H9 (cell line): ENCODE data around the gene CLEC1B. TPM values are rescaled to one million over a fixed set of nuclear protein-coding genes. Genes with fewer than 3 reads are reported as not detected.

ENCODE experiments used
- DNase-seq: peaks from one replicate; pipeline ENCODE4 v3.0.0-alpha.2; 2017
- H2AFZ ChIP-seq: one replicate; pipeline ENCODE4 v1.6.1; 2013; ENCODE audit warnings: mild to moderate bottlenecking, low read length, control low read depth, moderate library complexity
- H2AK5ac ChIP-seq: 2 replicates; pipeline ENCODE4 v1.6.1; 2013; ENCODE audit warnings: low read length, control low read depth, mixed read lengths; ENCODE audit not compliant: insufficient read length
- H2BK120ac ChIP-seq: one replicate; pipeline ENCODE4 v1.6.1; 2013; ENCODE audit warnings: low read depth, mild to moderate bottlenecking, low read length, control low read depth, inconsistent platforms; ENCODE audit not compliant: poor library complexity, severe bottlenecking
- H2BK12ac ChIP-seq: 2 replicates; pipeline ENCODE4 v1.6.1; 2013; ENCODE audit warnings: low read length, control low read depth, mixed read lengths, low read depth; ENCODE audit not compliant: insufficient read length
- H2BK15ac ChIP-seq: 2 replicates; pipeline ENCODE4 v1.6.1; 2013; ENCODE audit warnings: low read depth, low read length, control low read depth
- H2BK20ac ChIP-seq: one replicate; pipeline ENCODE4 v1.6.1; 2013; ENCODE audit warnings: low read depth, mild to moderate bottlenecking, low read length, control low read depth, inconsistent platforms; ENCODE audit not compliant: poor library complexity, severe bottlenecking
- H2BK5ac ChIP-seq: 2 replicates; pipeline ENCODE4 v1.6.1; 2013; ENCODE audit warnings: low read length, control low read depth, mixed read lengths; ENCODE audit not compliant: insufficient read length
- H3K14ac ChIP-seq: 2 replicates; pipeline ENCODE4 v1.6.1; 2013; ENCODE audit warnings: low read length, control low read depth; ENCODE audit not compliant: insufficient read depth
- H3K18ac ChIP-seq: 2 replicates; pipeline ENCODE4 v1.6.1; 2013; ENCODE audit warnings: low read depth, mild to moderate bottlenecking, mixed read lengths, low read length, control low read depth; ENCODE audit not compliant: insufficient read length
- H3K23ac ChIP-seq: 2 replicates; pipeline ENCODE4 v1.6.1; 2013; ENCODE audit warnings: low read length, control low read depth, mixed read lengths, low read depth; ENCODE audit not compliant: insufficient read length
- H3K23me2 ChIP-seq: 2 replicates; pipeline ENCODE4 v1.6.1; 2013; ENCODE audit warnings: low read depth, mild to moderate bottlenecking, mixed read lengths, low read length, control low read depth; ENCODE audit not compliant: insufficient read length, poor library complexity, severe bottlenecking
- H3K27ac ChIP-seq: 2 replicates; pipeline ENCODE4 v1.5.1; 2013; ENCODE audit warnings: low read length, control low read depth, mixed read lengths, low read depth; ENCODE audit not compliant: insufficient read length
- H3K27me3 ChIP-seq: 2 replicates; pipeline ENCODE4 v1.6.1; 2013; ENCODE audit warnings: low read length, control low read depth, inconsistent platforms; ENCODE audit not compliant: insufficient read depth
- H3K4ac ChIP-seq: 2 replicates; pipeline ENCODE4 v1.6.1; 2013; ENCODE audit warnings: low read depth, mild to moderate bottlenecking, control low read depth, inconsistent platforms, low read length, moderate library complexity
- H3K4me1 ChIP-seq: 2 replicates; pipeline ENCODE4 v1.6.1; 2013; ENCODE audit warnings: low read length, control low read depth, inconsistent platforms; ENCODE audit not compliant: insufficient read depth
- H3K4me2 ChIP-seq: 2 replicates; pipeline ENCODE4 v1.6.1; 2013; ENCODE audit warnings: low read length, control low read depth, mixed read lengths; ENCODE audit not compliant: insufficient read length, insufficient read depth
- H3K56ac ChIP-seq: 2 replicates; pipeline ENCODE4 v1.6.1; 2013; ENCODE audit warnings: low read depth, mild to moderate bottlenecking, mixed read lengths, low read length, control low read depth; ENCODE audit not compliant: insufficient read length
- H3K79me1 ChIP-seq: 2 replicates; pipeline ENCODE4 v1.6.1; 2013; ENCODE audit warnings: low read depth, mild to moderate bottlenecking, moderate library complexity, low read length, control low read depth, inconsistent platforms; ENCODE audit not compliant: insufficient read depth, poor library complexity, severe bottlenecking
- H3K79me2 ChIP-seq: 2 replicates; pipeline ENCODE4 v1.6.1; 2013; ENCODE audit warnings: low read length, control low read depth, inconsistent platforms; ENCODE audit not compliant: insufficient read depth
- H3K9ac ChIP-seq: 2 replicates; pipeline ENCODE4 v1.6.1; 2013; ENCODE audit warnings: low read length, control low read depth, mixed read lengths; ENCODE audit not compliant: insufficient read length; ENCODE audit errors: extremely low read depth
- H3K9me3 ChIP-seq: one replicate; pipeline ENCODE4 v1.6.1; 2013; ENCODE audit warnings: low read depth, low read length, inconsistent platforms; ENCODE audit not compliant: control insufficient read depth
- H3T11ph ChIP-seq: one replicate; pipeline ENCODE4 v1.6.1; 2013; ENCODE audit warnings: mild to moderate bottlenecking, low read length, control low read depth, inconsistent platforms
- H4K20me1 ChIP-seq: one replicate; pipeline ENCODE4 v1.6.1; 2013; ENCODE audit not compliant: control insufficient read depth, insufficient read length, insufficient read depth
- H4K5ac ChIP-seq: 2 replicates; pipeline ENCODE4 v1.6.1; 2013; ENCODE audit warnings: low read depth, mild to moderate bottlenecking, mixed read lengths, low read length, control low read depth; ENCODE audit not compliant: insufficient read length
- H4K8ac ChIP-seq: replicated peaks from 2 replicates; pipeline ENCODE4 v1.6.1; 2013; ENCODE audit warnings: low read length, control low read depth, mixed read lengths, low read depth; ENCODE audit not compliant: insufficient read length
- H4K91ac ChIP-seq: 2 replicates; pipeline ENCODE4 v1.6.1; 2013; ENCODE audit warnings: low read depth, mild to moderate bottlenecking, moderate library complexity, mixed read lengths, low read length, control low read depth; ENCODE audit not compliant: insufficient read length
- H3K27ac Mint-ChIP-seq, 3 experiments: 2 replicates in 2 of 3; 3 replicates in 1 of 3; pipeline ENCODE4 v1.8.0; 2020 to 2021; ENCODE audit warnings: mixed read lengths in 3 of 3, mild to moderate bottlenecking in 1 of 3, moderate library complexity in 1 of 3
- H3K27me3 Mint-ChIP-seq: 2 replicates; pipeline ENCODE4 v1.8.0; 2021; ENCODE audit warnings: low read depth, mild to moderate bottlenecking, moderate library complexity, mixed read lengths
- H3K36me3 Mint-ChIP-seq, 3 experiments: 2 replicates in 2 of 3; 3 replicates in 1 of 3; pipeline ENCODE4 v1.8.0; 2020 to 2021; ENCODE audit warnings: low read depth in 3 of 3, mixed read lengths in 3 of 3; ENCODE audit not compliant: insufficient read depth in 1 of 3
- H3K4me1 Mint-ChIP-seq, 2 experiments: 2 replicates each; pipeline ENCODE4 v1.8.0; 2020; ENCODE audit warnings: mixed read lengths in 2 of 2
- H3K4me3 Mint-ChIP-seq, 2 experiments: 2 replicates in 1 of 2; 3 replicates in 1 of 2; pipeline ENCODE4 v1.8.0; 2020 to 2021; ENCODE audit warnings: mild to moderate bottlenecking in 2 of 2, mixed read lengths in 2 of 2, moderate library complexity in 1 of 2
- H3K9me3 Mint-ChIP-seq, 2 experiments: 2 replicates in 1 of 2; 3 replicates in 1 of 2; pipeline ENCODE4 v1.8.0; 2020; ENCODE audit warnings: mild to moderate bottlenecking in 2 of 2, mixed read lengths in 2 of 2, moderate library complexity in 1 of 2
- WGBS: extraction: QIAGEN DNeasy Blood & Tissue Kit; methylation state at CpG from one replicate; pipeline ENCODE4 v1.1.7; 2013; ENCODE audit warnings: missing lambda C conversion rate, low lambda C conversion rate, mixed read lengths; ENCODE audit not compliant: insufficient read length; ENCODE audit errors: extremely low coverage; 5-methylcytosine and 5-hydroxymethylcytosine counted together
- total RNA-seq: library from RNA; stranded (reverse); gene quantifications from 2 replicates; pipeline ENCODE4 v1.2.1, GENCODE V29; 2021
- TF ChIP-seq, protein P1 (sequence below): fragments of 200-600 bp; sonication (generic); conservative IDR thresholded peaks from 3 replicates; pipeline ENCODE4 v1.8.0; 2021; ENCODE audit warnings: antibody characterized with exemption, mild to moderate bottlenecking

CLEC1B gene
- total RNA-seq, 1 experiment from 2014 or later = not detected

DNA sequence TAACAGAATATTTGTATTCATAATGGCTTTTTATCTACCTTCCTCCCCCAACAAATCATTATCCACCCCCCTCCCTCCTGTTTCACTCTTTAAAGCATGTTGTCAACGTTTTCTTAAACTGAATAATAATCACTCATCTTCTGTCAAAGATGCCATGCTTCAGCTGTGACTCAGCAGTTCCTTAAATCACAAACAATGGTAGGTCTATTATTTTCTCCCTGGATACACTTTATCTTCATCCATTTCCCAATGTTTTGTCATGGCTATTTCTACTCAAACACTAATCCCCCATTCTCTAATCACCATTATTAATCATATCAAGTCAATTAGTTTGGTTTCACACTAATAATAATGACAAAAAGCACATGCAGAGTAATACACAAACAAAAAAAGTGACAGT, 18.0 kb upstream of the CLEC1B start:
- Mint-ChIP-seq H3K4me1 (peaks cover 22 to 26% of the 10 kb centered on the region in 2 experiments), H3K4me3 (no peak overlapping the region), H3K9me3 (no peaks in the 10 kb centered on the region; a peak in 1 of 5 replicates), H3K27me3 (no peaks in the 10 kb centered on the region), H3K27ac (peak overlapping the region in 2 of 3 experiments; percentile 43 to 68; a peak in 3 of 7 replicates), H3K36me3 (no peaks in the 10 kb centered on the region)
- Histone ChIP-seq H4K5ac (no peak overlapping the region), H3K14ac (no peak overlapping the region), H3K79me1 (no peaks in the 10 kb centered on the region), H2BK15ac (no peak overlapping the region), H3K56ac (no peak overlapping the region), H2AFZ (no peak overlapping the region), H3K27me3 (no peaks in the 10 kb centered on the region), H2BK5ac (no peak overlapping the region), H2BK20ac (no peak overlapping the region), H3K23ac (no peak overlapping the region), H3K4me1 (no peaks in the 10 kb centered on the region; the same call in 1 of the 2 replicates), H4K91ac (no peak overlapping the region), H4K8ac (no peak overlapping the region), H3K4me2 (no peak overlapping the region), H3K4ac (no peak overlapping the region), H3K79me2 (no peaks in the 10 kb centered on the region), H3T11ph (no peak overlapping the region), H3K27ac (no peak overlapping the region), H2BK120ac (no peak overlapping the region), H3K23me2 (no peaks in the 10 kb centered on the region), H4K20me1 (no peaks in the 10 kb centered on the region), H3K9me3 (no peaks in the 10 kb centered on the region), H2AK5ac (no peak overlapping the region), H3K9ac (no peak overlapping the region), H2BK12ac (no peak overlapping the region), H3K18ac (no peak overlapping the region)
- DNase-seq = no peak
- TF ChIP-seq, protein P1, sequence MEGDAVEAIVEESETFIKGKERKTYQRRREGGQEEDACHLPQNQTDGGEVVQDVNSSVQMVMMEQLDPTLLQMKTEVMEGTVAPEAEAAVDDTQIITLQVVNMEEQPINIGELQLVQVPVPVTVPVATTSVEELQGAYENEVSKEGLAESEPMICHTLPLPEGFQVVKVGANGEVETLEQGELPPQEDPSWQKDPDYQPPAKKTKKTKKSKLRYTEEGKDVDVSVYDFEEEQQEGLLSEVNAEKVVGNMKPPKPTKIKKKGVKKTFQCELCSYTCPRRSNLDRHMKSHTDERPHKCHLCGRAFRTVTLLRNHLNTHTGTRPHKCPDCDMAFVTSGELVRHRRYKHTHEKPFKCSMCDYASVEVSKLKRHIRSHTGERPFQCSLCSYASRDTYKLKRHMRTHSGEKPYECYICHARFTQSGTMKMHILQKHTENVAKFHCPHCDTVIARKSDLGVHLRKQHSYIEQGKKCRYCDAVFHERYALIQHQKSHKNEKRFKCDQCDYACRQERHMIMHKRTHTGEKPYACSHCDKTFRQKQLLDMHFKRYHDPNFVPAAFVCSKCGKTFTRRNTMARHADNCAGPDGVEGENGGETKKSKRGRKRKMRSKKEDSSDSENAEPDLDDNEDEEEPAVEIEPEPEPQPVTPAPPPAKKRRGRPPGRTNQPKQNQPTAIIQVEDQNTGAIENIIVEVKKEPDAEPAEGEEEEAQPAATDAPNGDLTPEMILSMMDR = no peak
- WGBS = 100% methylated on average over 1 of the region's 1 CpG
